ENCODE measurements around the gene SGSH. TPM values are rescaled to one million over a fixed set of nuclear protein-coding genes. Genes with fewer than 3 reads are reported as not detected.
A peak's percentile ranks its signal among the peaks of the same experiment; 100 is the strongest.

SGSH gene
- total RNA-seq, 1 donor = 15.9 TPM

GRCh38 chr17:80225230-80225629, 5.1 kb upstream of the SGSH start:
- no peak overlapping the region for H3K27ac ChIP-seq (ENCODE audit: low read depth, low read length)
- H3K4me3 ChIP-seq (ENCODE audit: insufficient read depth, low read length) = no peak overlapping the region
- no peak for DNase-seq (ENCODE audit: insufficient read length, low spot score, missing footprints)
- no peak for TF ChIP-seq CTCF (IDR thresholded peaks at IDR 0.05; ENCODE audit: extremely low read depth, low read depth, low read length)
- no peak overlapping the region for H2AFZ ChIP-seq (ENCODE audit: low read length)
- H3K4me2 ChIP-seq (ENCODE audit: insufficient read depth, low read length) = no peak overlapping the region
- H3K79me2 ChIP-seq (ENCODE audit: insufficient read depth, low read length) = peaks cover 5% of the 10 kb centered on the region
- no peaks in the 10 kb centered on the region for H3K9me3 ChIP-seq (ENCODE audit: low read depth, low read length)
- peaks cover 2% of the 10 kb centered on the region for H3K36me3 ChIP-seq (ENCODE audit: insufficient read depth, low read length)
- H3K27me3 ChIP-seq (ENCODE audit: insufficient read depth, low read length) = no peaks in the 10 kb centered on the region
- H3K4me1 ChIP-seq (ENCODE audit: insufficient read depth, low read length) = no peaks in the 10 kb centered on the region
- peaks cover 5% of the 10 kb centered on the region for H4K20me1 ChIP-seq (ENCODE audit: insufficient read depth, low read length)

DNA sequence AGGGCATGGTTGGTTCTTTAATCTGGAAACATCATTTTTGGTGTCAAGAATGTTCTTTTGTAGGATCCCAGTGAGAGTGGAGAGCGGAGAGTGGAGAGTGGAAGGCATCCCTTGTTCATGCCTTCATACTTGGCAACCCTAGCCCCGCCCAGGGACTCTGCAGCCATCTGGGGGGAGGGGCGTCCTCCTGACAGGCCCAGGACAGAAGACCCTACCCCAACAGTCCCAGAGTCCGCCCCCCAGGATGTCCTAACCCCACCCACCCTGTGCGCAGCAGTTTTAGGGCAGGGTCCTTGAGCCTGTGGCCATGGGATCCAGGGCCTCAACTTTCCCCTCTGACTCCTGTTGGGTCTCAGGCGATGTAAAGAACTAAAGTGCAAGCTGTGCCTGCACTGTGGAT, 4.5 kb upstream of the SGSH start:
- Histone ChIP-seq H3K9me3 (ENCODE audit: low read depth, low read length) (no peaks in the 10 kb centered on the region), H3K36me3 (ENCODE audit: insufficient read depth, low read length) (no peaks in the 10 kb centered on the region), H2AFZ (ENCODE audit: low read length) (no peak overlapping the region), H3K27ac (ENCODE audit: low read depth, low read length) (no peak overlapping the region), H3K27me3 (ENCODE audit: insufficient read depth, low read length) (no peaks in the 10 kb centered on the region), H3K4me1 (ENCODE audit: insufficient read depth, low read length) (peaks cover 3% of the 10 kb centered on the region), H3K4me3 (ENCODE audit: insufficient read depth, low read length) (no peak overlapping the region), H3K79me2 (ENCODE audit: insufficient read depth, low read length) (peaks cover 9% of the 10 kb centered on the region), H4K20me1 (ENCODE audit: insufficient read depth, low read length) (peaks cover 5% of the 10 kb centered on the region), H3K4me2 (ENCODE audit: insufficient read depth, low read length) (no peak overlapping the region)
- no peak for TF ChIP-seq CTCF (IDR thresholded peaks at IDR 0.05; ENCODE audit: extremely low read depth, low read depth, low read length)
- peak; percentile 80 for DNase-seq (ENCODE audit: insufficient read length, low spot score, missing footprints)

DNA sequence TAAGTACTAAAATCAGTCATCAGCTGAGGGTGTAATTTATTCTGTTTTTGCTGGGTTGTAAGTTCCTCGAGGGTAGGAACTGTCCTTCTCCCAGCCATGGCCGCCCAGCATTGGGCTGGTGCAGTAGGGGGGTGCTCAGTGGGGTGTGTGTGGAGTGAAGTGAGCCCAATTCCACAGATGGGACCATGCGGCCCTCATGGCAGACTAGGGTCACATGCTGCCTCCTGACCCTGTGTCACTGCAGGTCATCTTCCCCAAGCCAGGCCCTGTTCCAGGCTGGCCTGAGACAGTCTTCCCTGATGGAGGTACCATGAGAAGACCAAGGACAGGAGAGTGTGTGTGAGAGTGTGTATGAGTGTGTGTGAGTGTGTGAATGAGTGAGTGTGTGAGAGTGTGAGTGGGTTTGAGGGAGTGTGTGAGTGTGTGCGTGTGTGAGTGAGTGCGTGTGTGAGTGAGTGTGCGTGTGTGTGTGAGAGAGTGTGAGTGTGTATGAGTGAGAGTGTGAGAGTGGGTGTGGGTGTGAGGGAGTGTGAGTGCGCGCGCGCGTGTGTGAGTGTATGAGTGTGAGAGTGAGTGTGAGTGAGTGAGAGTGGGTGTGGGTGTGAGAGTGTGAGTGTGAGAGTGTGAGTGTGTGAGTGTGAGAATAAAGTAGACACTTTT, 3.8 kb upstream of the SGSH start:
- no peak for TF ChIP-seq CTCF (IDR thresholded peaks at IDR 0.05; ENCODE audit: extremely low read depth, low read depth, low read length)
- no peaks in the 10 kb centered on the region for H3K36me3 ChIP-seq (ENCODE audit: insufficient read depth, low read length)
- H4K20me1 ChIP-seq (ENCODE audit: insufficient read depth, low read length) = peaks cover 8% of the 10 kb centered on the region
- H3K4me1 ChIP-seq (ENCODE audit: insufficient read depth, low read length) = peaks cover 11% of the 10 kb centered on the region
- no peaks in the 10 kb centered on the region for H3K9me3 ChIP-seq (ENCODE audit: low read depth, low read length)
- H2AFZ ChIP-seq (ENCODE audit: low read length) = no peak overlapping the region
- peaks cover 15% of the 10 kb centered on the region for H3K79me2 ChIP-seq (ENCODE audit: insufficient read depth, low read length)
- H3K4me3 ChIP-seq (ENCODE audit: insufficient read depth, low read length) = no peak overlapping the region
- DNase-seq (ENCODE audit: insufficient read length, low spot score, missing footprints) = no peak
- H3K4me2 ChIP-seq (ENCODE audit: insufficient read depth, low read length) = no peak overlapping the region
- no peaks in the 10 kb centered on the region for H3K27me3 ChIP-seq (ENCODE audit: insufficient read depth, low read length)
- H3K27ac ChIP-seq (ENCODE audit: low read depth, low read length) = no peak overlapping the region

- Histone ChIP-seq H3K4me1 (ENCODE audit: insufficient read depth, low read length) (peaks cover 11% of the 10 kb centered on the region), H3K27ac (ENCODE audit: low read depth, low read length) (no peak overlapping the region), H2AFZ (ENCODE audit: low read length) (no peak overlapping the region), H3K79me2 (ENCODE audit: insufficient read depth, low read length) (peaks cover 19% of the 10 kb centered on the region), H3K9me3 (ENCODE audit: low read depth, low read length) (no peaks in the 10 kb centered on the region), H3K36me3 (ENCODE audit: insufficient read depth, low read length) (no peaks in the 10 kb centered on the region), H3K27me3 (ENCODE audit: insufficient read depth, low read length) (no peaks in the 10 kb centered on the region), H4K20me1 (ENCODE audit: insufficient read depth, low read length) (peaks cover 12% of the 10 kb centered on the region), H3K4me3 (ENCODE audit: insufficient read depth, low read length) (no peak overlapping the region), H3K4me2 (ENCODE audit: insufficient read depth, low read length) (no peak overlapping the region)
- TF ChIP-seq CTCF (IDR thresholded peaks at IDR 0.05; ENCODE audit: extremely low read depth, low read depth, low read length) = no peak
- peak; percentile 56 for DNase-seq (ENCODE audit: insufficient read length, low spot score, missing footprints)
These were observed 3.1 kb upstream of the SGSH start for GRCh38 chr17:80223142-80223815.

Data from osteoblast (primary cell).